ENCODE results near the gene NPM3.
A peak's percentile ranks its signal among the peaks of the same experiment; 100 is the strongest.

DNA sequence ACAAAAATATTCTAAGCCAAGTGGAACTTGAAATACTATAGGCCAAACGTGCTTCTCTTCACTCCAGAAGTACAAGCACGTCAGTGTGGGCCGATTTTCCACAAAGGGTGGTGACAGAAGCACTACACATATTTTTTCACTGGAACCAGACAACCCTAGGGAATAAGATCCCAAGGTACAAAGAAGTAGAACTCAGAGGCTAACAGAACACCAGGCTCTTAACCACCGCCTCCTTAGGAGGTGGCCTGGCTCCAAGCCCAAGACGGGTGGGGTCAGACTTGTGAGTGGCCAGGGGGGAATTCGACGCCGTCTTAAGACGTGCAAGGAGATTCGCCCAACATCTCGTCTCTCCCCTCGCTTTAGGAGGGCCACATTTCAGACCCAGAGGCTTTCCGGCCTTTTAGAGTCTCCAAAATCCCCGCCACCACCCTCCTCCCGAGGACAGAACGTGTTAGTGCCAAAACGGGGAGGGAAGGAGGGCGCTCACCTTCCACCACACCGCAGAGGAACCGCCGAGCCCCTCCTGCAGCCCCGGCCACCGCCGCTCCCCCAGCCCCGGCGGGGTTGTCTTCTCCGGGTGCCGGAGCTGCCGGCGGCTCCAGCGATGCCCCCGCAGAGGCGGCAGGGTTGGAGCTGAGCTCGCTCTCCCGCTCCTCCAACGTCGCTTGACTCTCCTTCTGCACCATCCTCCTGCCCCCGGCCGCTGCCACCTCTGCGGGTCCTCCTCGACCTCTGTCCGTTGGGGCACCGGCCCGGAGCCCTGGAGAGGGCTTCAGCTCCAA lies 34.3 kb upstream of the NPM3 start:
- TF ChIP-seq, protein P1, sequence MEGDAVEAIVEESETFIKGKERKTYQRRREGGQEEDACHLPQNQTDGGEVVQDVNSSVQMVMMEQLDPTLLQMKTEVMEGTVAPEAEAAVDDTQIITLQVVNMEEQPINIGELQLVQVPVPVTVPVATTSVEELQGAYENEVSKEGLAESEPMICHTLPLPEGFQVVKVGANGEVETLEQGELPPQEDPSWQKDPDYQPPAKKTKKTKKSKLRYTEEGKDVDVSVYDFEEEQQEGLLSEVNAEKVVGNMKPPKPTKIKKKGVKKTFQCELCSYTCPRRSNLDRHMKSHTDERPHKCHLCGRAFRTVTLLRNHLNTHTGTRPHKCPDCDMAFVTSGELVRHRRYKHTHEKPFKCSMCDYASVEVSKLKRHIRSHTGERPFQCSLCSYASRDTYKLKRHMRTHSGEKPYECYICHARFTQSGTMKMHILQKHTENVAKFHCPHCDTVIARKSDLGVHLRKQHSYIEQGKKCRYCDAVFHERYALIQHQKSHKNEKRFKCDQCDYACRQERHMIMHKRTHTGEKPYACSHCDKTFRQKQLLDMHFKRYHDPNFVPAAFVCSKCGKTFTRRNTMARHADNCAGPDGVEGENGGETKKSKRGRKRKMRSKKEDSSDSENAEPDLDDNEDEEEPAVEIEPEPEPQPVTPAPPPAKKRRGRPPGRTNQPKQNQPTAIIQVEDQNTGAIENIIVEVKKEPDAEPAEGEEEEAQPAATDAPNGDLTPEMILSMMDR (conservative IDR thresholded peaks at IDR 0.05; ENCODE audit: low read depth, low read length) = no peak
- TF ChIP-seq RAD21 (IDR thresholded peaks at IDR 0.05; ENCODE audit: low read length) (no peak), POLR2A (IDR thresholded peaks at IDR 0.05; ENCODE audit: low read depth, low read length) (peak; percentile 37; the same call in 1 of the 2 replicates), RCOR1 (IDR thresholded peaks at IDR 0.05; ENCODE audit: insufficient replicate concordance, low read length) (no peak), CEBPB (IDR thresholded peaks at IDR 0.05; ENCODE audit: low read depth, low read length) (no peak), SMC3 (IDR thresholded peaks at IDR 0.05; ENCODE audit: low read depth, low read length) (no peak), RFX5 (IDR thresholded peaks at IDR 0.05; ENCODE audit: low read depth, low read length) (no peak), MXI1 (IDR thresholded peaks at IDR 0.05; ENCODE audit: borderline replicate concordance, low read depth, low read length) (peak; percentile 63; the same call in 1 of the 2 replicates), FOS (IDR thresholded peaks at IDR 0.05; ENCODE audit: low read depth, low read length) (no peak)
